ENCODE measurements around the gene TRPM8.
A peak's percentile ranks its signal among the peaks of the same experiment; 100 is the strongest.

The TRPM8 gene

DNA sequence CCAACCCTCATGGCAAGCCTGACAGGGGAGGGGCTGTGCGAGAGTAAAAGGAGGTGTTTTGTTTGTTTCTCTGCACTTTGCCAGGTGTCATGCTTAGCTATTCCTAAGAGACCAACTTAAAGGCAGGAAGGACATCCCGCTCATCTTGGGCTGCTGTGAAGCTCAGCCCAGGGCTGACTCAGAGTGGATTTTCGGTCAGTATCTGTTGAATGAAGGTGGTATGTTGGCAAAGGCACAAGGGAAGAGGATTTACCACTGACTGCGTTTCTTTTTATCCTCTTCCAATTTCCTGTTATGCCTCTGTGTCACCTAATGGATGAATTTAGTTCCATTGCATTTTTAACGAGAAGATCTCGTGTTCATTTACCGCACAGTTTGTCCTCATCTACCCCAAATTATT, 18.9 kb downstream of the TRPM8 start:
- Histone ChIP-seq H3K27me3 (ENCODE audit: low read depth, low read length) (peaks cover 13% of the 10 kb centered on the region), H3K36me3 (ENCODE audit: control insufficient read depth in 1 of 2, insufficient read depth in 2 of 2, low read length in 2 of 2) (no peaks in the 10 kb centered on the region), H3K4me3 (ENCODE audit: low read depth in 1 of 2, low read length in 2 of 2) (no peak overlapping the region), H3K9me3 (ENCODE audit: control insufficient read depth in 1 of 2, low read length in 2 of 2) (no peaks in the 10 kb centered on the region), H3K27ac (ENCODE audit: low read length) (no peak overlapping the region), H3K4me1 (ENCODE audit: control insufficient read depth in 1 of 2, insufficient read depth in 2 of 2, low read length in 2 of 2) (no peaks in the 10 kb centered on the region)

DNA sequence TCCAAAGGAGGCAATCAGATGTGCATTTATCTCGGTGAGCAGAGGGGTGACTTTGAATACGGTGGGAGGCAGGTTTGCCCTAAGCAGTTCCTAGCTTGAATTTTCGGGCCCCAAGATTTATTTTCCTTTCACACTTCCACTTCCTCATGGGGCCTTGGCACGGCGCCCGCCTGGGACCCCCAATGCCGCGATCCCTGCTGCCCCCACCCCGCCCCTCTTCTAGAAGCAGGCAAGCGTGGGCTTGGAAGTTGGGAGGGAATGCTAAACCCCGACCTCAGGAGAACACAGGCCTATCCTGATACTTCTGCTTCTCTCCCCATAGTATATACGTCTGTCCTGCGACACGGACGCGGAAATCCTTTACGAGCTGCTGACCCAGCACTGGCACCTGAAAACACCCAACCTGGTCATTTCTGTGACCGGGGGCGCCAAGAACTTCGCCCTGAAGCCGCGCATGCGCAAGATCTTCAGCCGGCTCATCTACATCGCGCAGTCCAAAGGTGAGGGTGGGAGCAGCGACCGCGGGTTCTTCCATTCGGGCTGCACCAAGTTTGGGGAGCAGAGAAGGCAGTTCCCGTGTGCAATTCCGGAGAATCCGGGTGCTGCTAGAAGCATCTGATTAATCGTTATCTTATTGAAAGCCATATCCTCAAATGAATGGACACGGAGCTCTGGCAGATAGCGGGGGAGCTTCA, 21.6 kb downstream of the TRPM8 start:
- no peaks in the 10 kb centered on the region for H3K4me1 ChIP-seq (ENCODE audit: control insufficient read depth in 1 of 2, insufficient read depth in 2 of 2, low read length in 2 of 2)
- H3K36me3 ChIP-seq (ENCODE audit: control insufficient read depth in 1 of 2, insufficient read depth in 2 of 2, low read length in 2 of 2), result no peaks in the 10 kb centered on the region
- no peak overlapping the region for H3K27ac ChIP-seq (ENCODE audit: low read length)
- peaks cover 0 to 4% of the 10 kb centered on the region in 2 donors for H3K9me3 ChIP-seq (ENCODE audit: control insufficient read depth in 1 of 2, low read length in 2 of 2)
- H3K27me3 ChIP-seq (ENCODE audit: low read depth, low read length), result peaks cover 13% of the 10 kb centered on the region
- H3K4me3 ChIP-seq (ENCODE audit: low read depth in 1 of 2, low read length in 2 of 2), result peak overlapping the region in 1 of 2 donors; percentile 6

DNA sequence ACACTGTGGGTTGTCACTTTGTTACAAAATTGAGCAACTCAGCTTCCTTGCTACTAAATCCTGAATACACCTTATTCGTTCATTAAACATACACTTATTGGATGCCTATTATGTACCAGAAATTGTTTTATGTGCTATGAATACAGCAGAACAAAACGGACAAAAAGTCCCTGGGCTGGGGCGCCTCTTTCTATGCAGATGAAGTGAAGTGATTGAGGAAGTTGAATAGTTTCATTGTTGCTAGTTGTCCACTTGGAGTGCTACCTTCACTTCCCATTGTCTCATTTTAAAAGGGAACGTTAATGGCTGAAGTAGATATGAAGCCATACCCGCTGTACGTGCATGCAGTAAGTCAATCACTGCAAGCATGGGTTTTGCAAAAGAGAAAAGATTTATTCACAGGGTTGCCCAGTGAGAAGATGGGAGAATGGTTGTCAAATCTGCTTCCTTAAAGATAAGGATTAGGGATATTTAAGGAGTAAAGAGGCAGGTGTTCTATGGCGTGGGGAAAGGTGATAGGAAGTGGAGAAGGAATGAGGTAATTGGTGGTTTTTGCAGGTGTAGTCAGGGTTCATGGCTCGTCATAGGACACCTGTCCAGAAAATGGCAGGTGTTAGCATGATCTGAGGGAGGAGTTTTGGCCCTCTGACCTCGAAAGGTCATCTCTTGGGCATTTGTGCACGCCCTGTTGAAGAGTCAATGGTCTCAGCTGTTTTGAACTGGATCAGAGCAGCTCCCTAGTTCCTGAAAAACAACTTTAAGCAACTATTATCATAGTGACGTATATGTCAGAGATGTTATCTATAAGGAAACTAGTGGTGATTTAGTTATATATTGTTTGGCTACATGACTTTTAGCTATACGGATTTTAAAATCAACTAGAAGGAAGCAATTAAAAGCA, 23.5 kb downstream of the TRPM8 start:
- Histone ChIP-seq H3K4me1 (ENCODE audit: control insufficient read depth in 1 of 2, insufficient read depth in 2 of 2, low read length in 2 of 2) (no peaks in the 10 kb centered on the region), H3K27me3 (ENCODE audit: low read depth, low read length) (peaks cover 13% of the 10 kb centered on the region), H3K27ac (ENCODE audit: low read length) (no peak overlapping the region), H3K4me3 (ENCODE audit: low read depth in 1 of 2, low read length in 2 of 2) (no peak overlapping the region), H3K9me3 (ENCODE audit: control insufficient read depth in 1 of 2, low read length in 2 of 2) (peaks cover 0 to 12% of the 10 kb centered on the region in 2 donors), H3K36me3 (ENCODE audit: control insufficient read depth in 1 of 2, insufficient read depth in 2 of 2, low read length in 2 of 2) (no peaks in the 10 kb centered on the region)

DNA sequence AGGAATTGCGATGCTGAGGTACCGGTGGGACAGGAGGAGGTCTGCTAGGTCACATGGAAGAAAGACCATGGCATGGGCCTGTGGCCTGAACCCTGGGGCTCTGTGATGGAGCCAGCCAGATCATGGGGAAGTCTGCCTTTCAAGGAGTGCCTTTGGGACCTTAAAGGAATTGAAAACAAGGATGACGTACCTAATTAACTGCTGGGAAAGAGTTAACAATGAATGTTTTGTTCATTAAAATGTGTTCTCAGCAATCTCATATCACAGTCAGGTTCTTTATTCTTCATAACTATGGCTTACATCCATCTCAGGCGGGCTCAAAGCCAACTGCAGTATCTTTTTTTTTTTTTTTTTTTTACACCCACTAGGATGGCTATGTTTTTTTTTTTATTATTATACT, 25.6 kb downstream of the TRPM8 start:
- Histone ChIP-seq H3K36me3 (ENCODE audit: control insufficient read depth in 1 of 2, insufficient read depth in 2 of 2, low read length in 2 of 2) (no peaks in the 10 kb centered on the region), H3K27me3 (ENCODE audit: low read depth, low read length) (peaks cover 13% of the 10 kb centered on the region), H3K4me3 (ENCODE audit: low read depth in 1 of 2, low read length in 2 of 2) (no peak overlapping the region), H3K27ac (ENCODE audit: low read length) (no peak overlapping the region), H3K4me1 (ENCODE audit: control insufficient read depth in 1 of 2, insufficient read depth in 2 of 2, low read length in 2 of 2) (no peaks in the 10 kb centered on the region), H3K9me3 (ENCODE audit: control insufficient read depth in 1 of 2, low read length in 2 of 2) (peaks cover 0 to 15% of the 10 kb centered on the region in 2 donors)

DNA sequence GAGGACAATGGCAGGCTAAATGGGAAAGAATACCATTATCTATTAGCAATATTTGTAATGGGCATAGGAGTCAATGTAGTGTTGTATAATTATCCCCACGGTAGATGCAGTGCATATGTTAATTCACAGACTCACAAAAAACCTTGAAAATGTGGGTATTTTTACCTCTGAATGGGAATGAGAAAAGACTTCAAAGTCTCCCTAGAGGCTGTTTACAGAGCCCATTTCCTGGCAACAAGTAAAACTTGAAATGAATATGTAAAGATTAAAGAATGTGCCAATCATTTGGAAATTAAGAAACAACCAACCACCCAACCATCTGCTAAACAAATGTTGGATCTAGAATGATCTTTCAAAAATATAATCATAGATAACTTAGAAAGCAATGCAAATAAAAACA, 27.1 kb downstream of the TRPM8 start:
- H3K27ac ChIP-seq (ENCODE audit: low read length), result no peak overlapping the region
- no peaks in the 10 kb centered on the region for H3K27me3 ChIP-seq (ENCODE audit: low read depth, low read length)
- no peaks in the 10 kb centered on the region for H3K36me3 ChIP-seq (ENCODE audit: control insufficient read depth in 1 of 2, insufficient read depth in 2 of 2, low read length in 2 of 2)
- H3K4me1 ChIP-seq (ENCODE audit: control insufficient read depth in 1 of 2, insufficient read depth in 2 of 2, low read length in 2 of 2), result no peaks in the 10 kb centered on the region
- H3K4me3 ChIP-seq (ENCODE audit: low read depth in 1 of 2, low read length in 2 of 2), result no peak overlapping the region
- peaks cover 0 to 15% of the 10 kb centered on the region in 2 donors for H3K9me3 ChIP-seq (ENCODE audit: control insufficient read depth in 1 of 2, low read length in 2 of 2)

DNA sequence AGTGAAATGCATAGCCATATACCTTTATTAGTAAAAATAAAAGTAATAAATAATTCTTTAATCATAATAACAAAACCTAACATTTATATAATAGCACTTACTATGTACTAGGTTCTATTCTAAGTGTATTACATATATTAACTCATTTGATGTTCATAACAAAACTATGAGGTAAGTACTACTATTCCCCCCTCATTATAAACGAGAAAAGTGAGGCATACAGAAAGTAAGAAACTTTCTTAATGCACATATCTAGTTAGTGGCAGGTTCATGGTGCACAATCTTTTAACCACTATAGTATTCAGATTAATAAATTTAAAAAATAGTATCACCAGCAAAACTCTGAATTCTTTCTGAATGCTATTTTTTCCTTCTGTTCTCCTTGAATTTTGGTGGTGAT, 27.5 kb downstream of the TRPM8 start:
- Histone ChIP-seq H3K4me3 (ENCODE audit: low read depth in 1 of 2, low read length in 2 of 2) (no peak overlapping the region), H3K27me3 (ENCODE audit: low read depth, low read length) (no peaks in the 10 kb centered on the region), H3K27ac (ENCODE audit: low read length) (no peak overlapping the region), H3K4me1 (ENCODE audit: control insufficient read depth in 1 of 2, insufficient read depth in 2 of 2, low read length in 2 of 2) (no peaks in the 10 kb centered on the region), H3K36me3 (ENCODE audit: control insufficient read depth in 1 of 2, insufficient read depth in 2 of 2, low read length in 2 of 2) (no peaks in the 10 kb centered on the region), H3K9me3 (ENCODE audit: control insufficient read depth in 1 of 2, low read length in 2 of 2) (peaks cover 0 to 15% of the 10 kb centered on the region in 2 donors)

DNA sequence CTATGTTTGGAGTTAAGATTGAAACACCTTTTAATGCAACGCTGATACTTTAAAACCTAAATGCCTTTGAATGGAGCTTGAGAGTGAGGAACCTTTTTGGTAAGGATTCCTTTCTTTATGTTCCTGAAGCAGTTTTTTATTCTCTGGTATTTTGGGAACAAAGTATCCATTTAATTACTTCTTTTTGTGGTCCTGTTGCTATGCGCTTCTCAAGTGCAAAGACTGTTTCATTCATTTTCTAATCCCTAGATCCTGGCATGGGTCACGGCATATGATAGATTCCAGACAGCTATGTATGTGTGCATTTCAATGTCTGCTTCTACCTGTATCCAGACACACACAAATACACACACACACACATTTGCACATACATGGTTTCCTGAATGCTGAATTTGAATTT, 28.0 kb downstream of the TRPM8 start:
- Histone ChIP-seq H3K4me1 (ENCODE audit: control insufficient read depth in 1 of 2, insufficient read depth in 2 of 2, low read length in 2 of 2) (no peaks in the 10 kb centered on the region), H3K36me3 (ENCODE audit: control insufficient read depth in 1 of 2, insufficient read depth in 2 of 2, low read length in 2 of 2) (no peaks in the 10 kb centered on the region), H3K27ac (ENCODE audit: low read length) (no peak overlapping the region), H3K9me3 (ENCODE audit: control insufficient read depth in 1 of 2, low read length in 2 of 2) (peaks cover 0 to 15% of the 10 kb centered on the region in 2 donors), H3K27me3 (ENCODE audit: low read depth, low read length) (no peaks in the 10 kb centered on the region), H3K4me3 (ENCODE audit: low read depth in 1 of 2, low read length in 2 of 2) (no peak overlapping the region)

DNA sequence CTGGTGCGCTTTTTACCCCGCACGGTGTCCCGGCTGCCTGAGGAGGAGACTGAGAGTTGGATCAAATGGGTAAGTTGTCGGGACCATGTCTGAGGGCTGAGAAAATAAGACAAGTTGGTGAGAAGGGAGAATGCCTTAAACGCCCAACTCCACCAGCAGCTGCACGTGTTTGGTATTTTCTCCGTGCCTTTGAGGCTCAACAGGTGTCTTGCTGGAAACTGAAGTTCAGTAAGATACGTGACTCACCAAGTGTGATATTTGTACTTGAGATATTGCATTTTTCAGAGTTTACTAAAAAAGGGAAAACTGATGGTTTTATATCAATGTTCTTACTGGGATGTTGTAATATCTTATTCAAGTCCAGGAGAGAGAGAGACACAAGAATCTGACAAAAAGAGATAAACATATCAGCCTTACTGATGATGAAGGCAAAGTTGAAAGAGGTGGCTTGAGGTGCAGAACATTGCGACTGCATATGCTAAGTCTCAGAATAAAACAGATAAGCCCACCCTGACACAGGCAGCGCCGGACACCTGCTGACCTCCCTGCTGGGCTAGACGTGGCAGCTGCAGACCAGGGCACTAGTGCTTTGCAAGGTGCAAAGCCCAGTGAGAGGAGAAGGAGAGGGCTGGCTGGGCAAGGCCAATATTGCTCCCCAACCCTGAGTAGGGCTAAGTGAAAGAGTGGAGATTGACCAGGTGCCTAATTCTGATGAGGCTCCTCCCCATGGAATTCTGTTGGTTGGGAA, 33.1 kb downstream of the TRPM8 start:
- no peak overlapping the region for H3K27ac ChIP-seq (ENCODE audit: low read length)
- no peak overlapping the region for H3K4me3 ChIP-seq (ENCODE audit: low read depth in 1 of 2, low read length in 2 of 2)
- H3K9me3 ChIP-seq (ENCODE audit: control insufficient read depth in 1 of 2, low read length in 2 of 2), result peaks cover 0 to 5% of the 10 kb centered on the region in 2 donors
- no peaks in the 10 kb centered on the region for H3K27me3 ChIP-seq (ENCODE audit: low read depth, low read length)
- no peaks in the 10 kb centered on the region for H3K36me3 ChIP-seq (ENCODE audit: control insufficient read depth in 1 of 2, insufficient read depth in 2 of 2, low read length in 2 of 2)
- H3K4me1 ChIP-seq (ENCODE audit: control insufficient read depth in 1 of 2, insufficient read depth in 2 of 2, low read length in 2 of 2), result no peaks in the 10 kb centered on the region

DNA sequence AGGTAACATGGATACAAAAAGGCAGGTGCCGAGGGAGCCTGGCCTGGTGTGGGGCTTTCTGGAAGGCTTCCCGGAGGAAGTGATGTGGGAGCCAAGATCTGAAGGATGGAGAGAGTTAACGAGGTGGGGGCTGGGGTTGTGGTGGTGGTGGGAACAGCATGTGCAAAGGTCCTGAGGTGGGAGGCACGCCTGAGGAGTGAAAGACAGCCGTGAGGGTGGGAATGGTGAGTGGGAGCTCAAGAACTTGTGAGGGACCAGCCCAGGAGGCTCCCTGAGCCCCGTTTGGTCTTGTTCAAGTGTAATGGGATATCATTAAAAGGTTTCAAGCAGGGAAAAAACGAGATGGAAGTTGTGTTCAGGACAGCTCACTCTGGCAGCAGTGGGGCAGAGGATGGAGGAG, 35.2 kb downstream of the TRPM8 start:
- Histone ChIP-seq H3K4me1 (ENCODE audit: control insufficient read depth in 1 of 2, insufficient read depth in 2 of 2, low read length in 2 of 2) (no peaks in the 10 kb centered on the region), H3K27ac (ENCODE audit: low read length) (no peak overlapping the region), H3K9me3 (ENCODE audit: control insufficient read depth in 1 of 2, low read length in 2 of 2) (no peaks in the 10 kb centered on the region), H3K27me3 (ENCODE audit: low read depth, low read length) (no peaks in the 10 kb centered on the region), H3K4me3 (ENCODE audit: low read depth in 1 of 2, low read length in 2 of 2) (no peak overlapping the region), H3K36me3 (ENCODE audit: control insufficient read depth in 1 of 2, insufficient read depth in 2 of 2, low read length in 2 of 2) (no peaks in the 10 kb centered on the region)

DNA sequence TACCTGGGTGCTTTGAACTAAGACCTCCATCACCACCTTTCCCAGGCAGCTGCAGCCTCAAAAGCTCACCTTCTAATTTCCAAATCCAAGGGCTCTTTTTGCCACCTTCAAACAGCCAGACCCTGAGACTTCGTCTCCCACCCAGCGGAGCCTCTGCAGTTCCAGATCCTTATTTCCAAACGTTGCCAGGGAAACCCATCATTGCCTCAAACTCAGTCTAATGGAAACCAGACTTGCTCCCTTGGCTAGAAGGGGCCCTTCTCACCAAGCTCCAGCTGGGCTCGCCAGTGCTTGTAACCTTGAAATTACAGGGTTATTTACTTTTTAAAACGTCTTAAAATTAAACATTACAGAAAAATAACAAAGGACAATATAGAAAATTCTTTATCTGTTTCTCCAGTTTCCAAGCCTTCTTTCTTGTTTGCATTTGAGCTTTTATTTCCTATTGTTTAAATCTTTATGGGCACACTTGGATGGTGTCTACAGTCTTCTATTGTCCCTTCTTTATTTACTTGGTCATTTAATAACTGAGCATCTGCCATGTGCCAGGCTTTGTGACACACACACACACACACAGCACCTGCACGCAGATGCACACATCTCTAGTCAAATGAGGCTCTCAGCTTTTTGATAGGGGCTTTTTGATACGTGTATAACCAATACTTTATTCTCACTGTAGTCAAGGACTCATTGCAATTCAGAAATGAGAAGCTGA, 36.1 kb downstream of the TRPM8 start:
- Histone ChIP-seq H3K4me1 (ENCODE audit: control insufficient read depth in 1 of 2, insufficient read depth in 2 of 2, low read length in 2 of 2) (no peaks in the 10 kb centered on the region), H3K27me3 (ENCODE audit: low read depth, low read length) (no peaks in the 10 kb centered on the region), H3K9me3 (ENCODE audit: control insufficient read depth in 1 of 2, low read length in 2 of 2) (no peaks in the 10 kb centered on the region), H3K27ac (ENCODE audit: low read length) (no peak overlapping the region), H3K36me3 (ENCODE audit: control insufficient read depth in 1 of 2, insufficient read depth in 2 of 2, low read length in 2 of 2) (no peaks in the 10 kb centered on the region), H3K4me3 (ENCODE audit: low read depth in 1 of 2, low read length in 2 of 2) (no peak overlapping the region)

DNA sequence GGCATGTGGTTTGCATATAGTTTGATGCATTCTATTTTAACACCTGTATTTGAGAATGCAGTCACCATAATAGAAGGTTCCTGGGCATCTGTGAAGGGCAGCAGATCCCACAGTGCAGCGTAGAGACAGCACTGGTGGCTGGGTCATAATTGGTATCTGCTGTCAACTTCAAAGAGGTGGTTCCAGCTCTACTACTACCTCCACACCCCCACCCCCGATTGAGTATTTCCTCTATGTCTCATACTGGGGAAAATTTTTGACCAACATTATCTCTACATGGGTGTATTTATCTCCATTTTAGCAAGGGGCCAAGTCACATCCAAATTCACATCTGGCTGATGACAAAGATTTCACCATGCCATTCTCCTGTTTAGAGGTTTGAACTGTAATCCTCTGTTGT, 43.0 kb downstream of the TRPM8 start:
- H3K36me3 ChIP-seq (ENCODE audit: control insufficient read depth in 1 of 2, insufficient read depth in 2 of 2, low read length in 2 of 2), result no peaks in the 10 kb centered on the region
- H3K27me3 ChIP-seq (ENCODE audit: low read depth, low read length), result no peaks in the 10 kb centered on the region
- no peaks in the 10 kb centered on the region for H3K9me3 ChIP-seq (ENCODE audit: control insufficient read depth in 1 of 2, low read length in 2 of 2)
- no peaks in the 10 kb centered on the region for H3K4me1 ChIP-seq (ENCODE audit: control insufficient read depth in 1 of 2, insufficient read depth in 2 of 2, low read length in 2 of 2)
- no peak overlapping the region for H3K27ac ChIP-seq (ENCODE audit: low read length)
- no peak overlapping the region for H3K4me3 ChIP-seq (ENCODE audit: low read depth in 1 of 2, low read length in 2 of 2)
